ENCODE results near the gene OR52N5.

The OR52N5 gene

GRCh38 chr11:5726351-5726750 lies 56.8 kb downstream of the OR52N5 start:
- H3K4me3 ChIP-seq (ENCODE audit: low read depth, low read length), result no peak overlapping the region
- TF ChIP-seq CTCF (IDR thresholded peaks at IDR 0.05; ENCODE audit: low read depth, low read length, missing control alignments), result no peak
- no peak for DNase-seq (ENCODE audit: low read depth)
